Osteoblast (primary cell): ENCODE measurements around the gene LRRC53. TPM values are rescaled to one million over a fixed set of nuclear protein-coding genes. Genes with fewer than 3 reads are reported as not detected.

ENCODE experiments used
- DNase-seq: peaks from one replicate; pipeline ENCODE4 v3.0.0; 2011; ENCODE audit warnings: low spot score, mixed read lengths; ENCODE audit not compliant: insufficient read length; ENCODE audit errors: missing footprints
- H2AFZ ChIP-seq: 2 replicates; pipeline ENCODE4 v1.6.0; 2011; ENCODE audit warnings: mild to moderate bottlenecking, low read length
- H3K27ac ChIP-seq: 2 replicates; pipeline ENCODE4 v1.5.1; 2011; ENCODE audit warnings: mild to moderate bottlenecking, low read depth, low read length, moderate library complexity
- H3K27me3 ChIP-seq: 2 replicates; pipeline ENCODE4 v1.6.0; 2012; ENCODE audit warnings: mild to moderate bottlenecking, control low read depth, inconsistent platforms, low read length, moderate library complexity; ENCODE audit not compliant: insufficient read depth
- H3K36me3 ChIP-seq: 2 replicates; pipeline ENCODE4 v1.5.1; 2011; ENCODE audit warnings: mild to moderate bottlenecking, low read length, control low read depth, moderate library complexity; ENCODE audit not compliant: insufficient read depth
- H3K4me1 ChIP-seq: 2 replicates; pipeline ENCODE4 v1.5.1; 2011; ENCODE audit warnings: mild to moderate bottlenecking, low read length, control low read depth, moderate library complexity; ENCODE audit not compliant: insufficient read depth
- H3K4me2 ChIP-seq: 2 replicates; pipeline ENCODE4 v1.6.0; 2011; ENCODE audit warnings: mild to moderate bottlenecking, low read length; ENCODE audit not compliant: insufficient read depth
- H3K4me3 ChIP-seq: fragments of 200-600 bp; sonication (generic); 3 replicates; pipeline ENCODE4 v1.5.1; 2012; ENCODE audit warnings: mild to moderate bottlenecking, low read length, inconsistent platforms; ENCODE audit not compliant: insufficient read depth
- H3K79me2 ChIP-seq: 2 replicates; pipeline ENCODE4 v1.6.0; 2012; ENCODE audit warnings: mild to moderate bottlenecking, low read length, control low read depth, inconsistent platforms; ENCODE audit not compliant: insufficient read depth
- H3K9me3 ChIP-seq: 2 replicates; pipeline ENCODE4 v1.5.1; 2011; ENCODE audit warnings: low read depth, low read length, control low read depth
- H4K20me1 ChIP-seq: 2 replicates; pipeline ENCODE4 v1.6.0; 2012; ENCODE audit warnings: mild to moderate bottlenecking, low read length, control low read depth; ENCODE audit not compliant: insufficient read depth
- total RNA-seq: library from RNA; depleted of rRNA; stranded (reverse); fragments of >200 nt; gene quantifications from 2 replicates; pipeline ENCODE4 v1.2.3, GENCODE V29; 2012
- TF ChIP-seq, protein P1 (sequence below): IDR thresholded peaks from 2 replicates; pipeline ENCODE4 v1.5.1; 2011; ENCODE audit warnings: mild to moderate bottlenecking, low read depth, low read length, moderate library complexity; ENCODE audit errors: extremely low read depth

LRRC53 gene
- total RNA-seq, 1 donor: not detected

DNA sequence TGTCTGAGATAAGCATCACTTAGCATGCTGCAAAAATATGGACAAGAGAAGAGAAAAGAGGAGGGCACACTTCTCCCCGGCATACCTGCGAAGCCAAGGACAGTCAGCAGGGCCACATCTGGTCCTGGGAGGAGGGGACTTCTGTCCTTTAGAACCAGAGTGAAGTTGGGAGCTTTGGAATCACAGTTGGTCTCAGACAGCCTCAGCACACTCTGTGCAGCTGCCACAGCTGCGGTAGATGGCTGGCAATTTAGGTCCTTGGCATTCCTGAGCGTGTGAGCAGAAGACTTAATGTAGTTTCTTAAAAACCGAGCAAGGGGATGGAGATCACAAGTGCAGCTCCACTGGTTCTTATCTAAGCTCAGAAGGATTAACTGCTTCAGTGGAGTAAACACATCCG is 32.3 kb downstream of the LRRC53 start:
- no peaks in the 10 kb centered on the region for H4K20me1 ChIP-seq
- no peaks in the 10 kb centered on the region for H3K36me3 ChIP-seq
- TF ChIP-seq, protein P1, sequence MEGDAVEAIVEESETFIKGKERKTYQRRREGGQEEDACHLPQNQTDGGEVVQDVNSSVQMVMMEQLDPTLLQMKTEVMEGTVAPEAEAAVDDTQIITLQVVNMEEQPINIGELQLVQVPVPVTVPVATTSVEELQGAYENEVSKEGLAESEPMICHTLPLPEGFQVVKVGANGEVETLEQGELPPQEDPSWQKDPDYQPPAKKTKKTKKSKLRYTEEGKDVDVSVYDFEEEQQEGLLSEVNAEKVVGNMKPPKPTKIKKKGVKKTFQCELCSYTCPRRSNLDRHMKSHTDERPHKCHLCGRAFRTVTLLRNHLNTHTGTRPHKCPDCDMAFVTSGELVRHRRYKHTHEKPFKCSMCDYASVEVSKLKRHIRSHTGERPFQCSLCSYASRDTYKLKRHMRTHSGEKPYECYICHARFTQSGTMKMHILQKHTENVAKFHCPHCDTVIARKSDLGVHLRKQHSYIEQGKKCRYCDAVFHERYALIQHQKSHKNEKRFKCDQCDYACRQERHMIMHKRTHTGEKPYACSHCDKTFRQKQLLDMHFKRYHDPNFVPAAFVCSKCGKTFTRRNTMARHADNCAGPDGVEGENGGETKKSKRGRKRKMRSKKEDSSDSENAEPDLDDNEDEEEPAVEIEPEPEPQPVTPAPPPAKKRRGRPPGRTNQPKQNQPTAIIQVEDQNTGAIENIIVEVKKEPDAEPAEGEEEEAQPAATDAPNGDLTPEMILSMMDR: no peak
- H2AFZ ChIP-seq: no peak overlapping the region
- H3K9me3 ChIP-seq: no peaks in the 10 kb centered on the region
- H3K27ac ChIP-seq: no peak overlapping the region
- no peak overlapping the region for H3K4me2 ChIP-seq
- DNase-seq: no peak
- H3K27me3 ChIP-seq: no peaks in the 10 kb centered on the region
- H3K4me1 ChIP-seq: no peaks in the 10 kb centered on the region
- no peak overlapping the region for H3K4me3 ChIP-seq
- no peaks in the 10 kb centered on the region for H3K79me2 ChIP-seq

DNA sequence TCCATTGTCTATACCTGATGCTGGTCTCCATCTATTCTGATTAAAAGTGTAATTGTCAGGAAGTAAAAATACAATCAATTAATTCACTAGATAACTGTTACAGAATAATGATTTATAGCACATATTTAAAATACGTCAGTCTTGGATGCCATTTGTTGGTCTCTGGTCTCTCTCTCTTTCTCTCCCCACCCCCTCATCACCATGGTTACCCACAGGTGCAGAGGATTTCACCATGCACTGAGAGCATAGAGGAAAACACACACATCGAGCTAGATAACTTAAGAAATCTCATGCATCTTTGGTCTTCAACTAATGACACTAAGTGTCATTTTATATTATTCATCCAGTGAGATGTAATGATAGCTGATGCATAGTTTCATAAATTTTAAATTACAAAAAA is 33.4 kb downstream of the LRRC53 start:
- Histone ChIP-seq H3K4me1 (no peaks in the 10 kb centered on the region), H3K9me3 (no peaks in the 10 kb centered on the region), H3K27me3 (no peaks in the 10 kb centered on the region), H2AFZ (no peak overlapping the region), H4K20me1 (no peaks in the 10 kb centered on the region), H3K36me3 (no peaks in the 10 kb centered on the region), H3K79me2 (no peaks in the 10 kb centered on the region), H3K4me2 (no peak overlapping the region), H3K27ac (no peak overlapping the region), H3K4me3 (no peak overlapping the region)
- TF ChIP-seq, protein P1: no peak
- DNase-seq: no peak

DNA sequence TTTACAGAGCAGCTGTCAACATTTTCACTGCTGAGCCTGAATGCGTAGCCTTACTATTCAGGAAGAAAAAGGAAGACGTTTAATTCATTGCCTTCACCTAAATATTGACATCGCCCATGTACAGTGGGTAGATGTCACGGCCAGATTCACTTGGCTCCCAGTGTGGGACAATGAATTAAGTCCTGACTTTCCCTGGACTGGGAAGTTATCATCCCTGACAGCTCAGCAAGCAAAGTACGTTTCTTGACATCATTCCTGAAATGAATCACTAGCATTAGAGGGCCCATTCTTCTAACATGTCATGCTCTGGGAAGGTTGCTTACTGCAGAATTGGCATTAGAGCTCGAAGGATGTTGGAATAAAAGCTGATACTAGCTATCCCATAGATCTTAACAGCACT is 37.8 kb downstream of the LRRC53 start:
- H3K27me3 ChIP-seq: no peaks in the 10 kb centered on the region
- no peaks in the 10 kb centered on the region for H4K20me1 ChIP-seq
- H3K9me3 ChIP-seq: no peaks in the 10 kb centered on the region
- no peaks in the 10 kb centered on the region for H3K79me2 ChIP-seq
- H3K4me1 ChIP-seq: no peaks in the 10 kb centered on the region
- no peak overlapping the region for H3K4me3 ChIP-seq
- TF ChIP-seq, protein P1: no peak
- no peak overlapping the region for H3K4me2 ChIP-seq
- H2AFZ ChIP-seq: no peak overlapping the region
- H3K27ac ChIP-seq: no peak overlapping the region
- no peak for DNase-seq
- no peaks in the 10 kb centered on the region for H3K36me3 ChIP-seq

DNA sequence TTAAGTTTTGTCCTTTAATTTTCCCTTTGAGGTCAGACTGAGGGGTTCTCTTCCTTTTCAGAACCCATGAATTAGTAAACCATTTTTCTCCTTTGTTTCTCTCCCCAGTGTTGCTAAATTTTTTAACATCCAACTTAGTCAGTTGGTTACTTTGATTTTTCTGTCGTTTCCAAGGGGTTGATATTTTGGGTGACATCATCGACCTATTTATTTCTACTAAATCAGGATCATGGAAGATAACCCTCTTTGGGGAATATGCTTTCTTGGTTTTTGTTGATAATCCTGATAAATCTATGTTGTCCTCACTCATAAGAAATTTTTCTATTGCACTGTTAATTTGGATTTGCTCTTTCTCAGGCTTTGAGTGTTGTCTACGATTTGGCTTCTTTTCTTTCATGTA is 40.9 kb downstream of the LRRC53 start:
- H3K27me3 ChIP-seq: no peaks in the 10 kb centered on the region
- no peaks in the 10 kb centered on the region for H3K79me2 ChIP-seq
- H3K4me2 ChIP-seq: no peak overlapping the region
- H3K27ac ChIP-seq: no peak overlapping the region
- no peak for DNase-seq
- H3K4me1 ChIP-seq: no peaks in the 10 kb centered on the region
- no peaks in the 10 kb centered on the region for H3K9me3 ChIP-seq
- H2AFZ ChIP-seq: no peak overlapping the region
- no peaks in the 10 kb centered on the region for H4K20me1 ChIP-seq
- TF ChIP-seq, protein P1: no peak
- no peak overlapping the region for H3K4me3 ChIP-seq
- no peaks in the 10 kb centered on the region for H3K36me3 ChIP-seq
